GM23338 (cell line): ENCODE measurements around the gene ANKFY1. TPM values are rescaled to one million over a fixed set of nuclear protein-coding genes. Genes with fewer than 3 reads are reported as not detected.

Source experiments
- ATAC-seq: fragments of 200-7000 bp; cut with Tn5 transposase; 3 replicates; pipeline ENCODE4 v1.9.1; 2020
- DNase-seq: peaks from one replicate; pipeline ENCODE4 v3.0.0-alpha.2; 2015; ENCODE audit warnings: low spot score
- H2AFZ ChIP-seq: fragments of 200-600 bp; sonication (generic); 2 replicates; pipeline ENCODE4 v1.8.0; 2016; ENCODE audit warnings: antibody characterized with exemption, mild to moderate bottlenecking, moderate library complexity
- H3F3A ChIP-seq: fragments of 200-600 bp; sonication (generic); replicated peaks from 2 replicates; pipeline ENCODE4 v1.8.0; 2017; ENCODE audit warnings: antibody characterized with exemption, mixed run types, low read depth
- H3K27ac ChIP-seq: fragments of 200-600 bp; sonication (generic); 2 replicates; pipeline ENCODE4 v1.6.1; 2016; ENCODE audit warnings: low read depth
- H3K27me3 ChIP-seq: fragments of 200-600 bp; sonication (generic); 2 replicates; pipeline ENCODE4 v1.8.0; 2016; ENCODE audit warnings: mild to moderate bottlenecking, mixed run types, moderate library complexity; ENCODE audit not compliant: insufficient read depth
- H3K36me3 ChIP-seq: fragments of 200-600 bp; sonication (generic); 2 replicates; pipeline ENCODE4 v1.8.0; 2016; ENCODE audit warnings: mild to moderate bottlenecking; ENCODE audit not compliant: insufficient read depth
- H3K4me1 ChIP-seq: fragments of 200-600 bp; sonication (generic); 2 replicates; pipeline ENCODE4 v1.8.0; 2016; ENCODE audit warnings: mild to moderate bottlenecking, moderate library complexity; ENCODE audit not compliant: insufficient read depth
- H3K4me2 ChIP-seq: fragments of 200-600 bp; sonication (generic); 2 replicates; pipeline ENCODE4 v1.7.1; 2017; ENCODE audit warnings: mixed run types
- H3K4me3 ChIP-seq: fragments of 200-600 bp; sonication (generic); 2 replicates; pipeline ENCODE4 v1.6.1; 2016; ENCODE audit warnings: mixed run types
- H3K79me2 ChIP-seq: fragments of 200-600 bp; sonication (generic); replicated peaks from 2 replicates; pipeline ENCODE4 v1.8.0; 2017; ENCODE audit warnings: mild to moderate bottlenecking; ENCODE audit not compliant: insufficient read depth
- H3K9me2 ChIP-seq: fragments of 200-600 bp; sonication (generic); 2 replicates; pipeline ENCODE4 v1.8.0; 2017; ENCODE audit not compliant: insufficient read depth
- H4K20me1 ChIP-seq: fragments of 200-600 bp; sonication (generic); replicated peaks from 2 replicates; pipeline ENCODE4 v1.8.0; 2017; ENCODE audit warnings: mild to moderate bottlenecking; ENCODE audit not compliant: insufficient read depth
- H3K27ac Mint-ChIP-seq: 2 replicates; pipeline ENCODE4 v1.8.0; 2020; ENCODE audit warnings: inconsistent platforms, mild to moderate bottlenecking, moderate library complexity, mixed read lengths
- H3K27me3 Mint-ChIP-seq: 3 replicates; pipeline ENCODE4 v1.8.0; 2022; ENCODE audit warnings: low read depth, mild to moderate bottlenecking, moderate library complexity, mixed read lengths, inconsistent platforms; ENCODE audit not compliant: insufficient read depth, poor library complexity
- H3K36me3 Mint-ChIP-seq: 3 replicates; pipeline ENCODE4 v1.8.0; 2021; ENCODE audit warnings: low read depth, mild to moderate bottlenecking, inconsistent platforms, moderate library complexity, mixed read lengths
- H3K4me1 Mint-ChIP-seq: 3 replicates; pipeline ENCODE4 v1.8.0; 2020; ENCODE audit warnings: mild to moderate bottlenecking, inconsistent platforms, mixed read lengths
- H3K4me3 Mint-ChIP-seq: 3 replicates; pipeline ENCODE4 v1.8.0; 2021; ENCODE audit warnings: moderate library complexity, mild to moderate bottlenecking, inconsistent platforms, mixed read lengths
- H3K9me3 Mint-ChIP-seq: 3 replicates; pipeline ENCODE4 v1.8.0; 2020; ENCODE audit warnings: moderate library complexity, mild to moderate bottlenecking, inconsistent platforms, mixed read lengths
- CTCF ChIP-seq, 2 experiments: fragments of 200-600 bp in 1 of 2; sonication (generic) in 1 of 2; conservative IDR thresholded peaks; 2 replicates each; pipeline versions ENCODE4 v1.5.1 to v1.6.1; 2016 to 2017; ENCODE audit warnings: antibody characterized with exemption in 2 of 2, low read depth in 2 of 2, mild to moderate bottlenecking in 2 of 2, moderate library complexity in 1 of 2
- ETS1 ChIP-seq: IDR thresholded peaks from 2 replicates; pipeline ENCODE4 v1.6.1; 2016; ENCODE audit warnings: antibody characterized with exemption
- EZH2 ChIP-seq: fragments of 200-600 bp; sonication (generic); IDR thresholded peaks from one replicate; pipeline ENCODE4 v1.8.0; 2017; ENCODE audit warnings: antibody characterized with exemption, mild to moderate bottlenecking, low read depth; ENCODE audit not compliant: unreplicated experiment
- EZH2phosphoT487 ChIP-seq: fragments of 200-600 bp; sonication (generic); IDR thresholded peaks from one replicate; pipeline ENCODE4 v1.8.1; 2018; ENCODE audit warnings: antibody characterized with exemption; ENCODE audit not compliant: unreplicated experiment
- JUNB ChIP-seq: IDR thresholded peaks from one replicate; pipeline ENCODE4 v1.6.1; 2016; ENCODE audit warnings: antibody characterized with exemption; ENCODE audit not compliant: unreplicated experiment
- POLR2AphosphoS5 ChIP-seq: IDR thresholded peaks from 2 replicates; pipeline ENCODE4 v1.6.1; 2016; ENCODE audit warnings: antibody characterized with exemption, low read depth
- ZNF331 ChIP-seq: fragments of 250-450 bp; sonication (Bioruptor Pico); IDR thresholded peaks from 2 replicates; pipeline ENCODE4 v1.5.0; 2020; ENCODE audit warnings: low read depth, mild to moderate bottlenecking, moderate library complexity
- ZNF462 ChIP-seq: fragments of 250-450 bp; sonication (Bioruptor Pico); IDR thresholded peaks from 2 replicates; pipeline ENCODE4 v1.5.0; 2020; ENCODE audit warnings: mild to moderate bottlenecking, moderate library complexity
- polyA plus RNA-seq: library from polyadenylated mRNA; unstranded; fragments of >200 nt; fragmentation: Nextera tagmentation; extraction: Ambion mirVana; gene quantifications from 2 replicates; pipeline ENCODE4 v1.2.1, GENCODE V29; 2016
- total RNA-seq: library from RNA; depleted of rRNA; stranded (reverse); fragments of >200 nt; shearing (Covaris generic); gene quantifications from 2 replicates; pipeline ENCODE4 v1.2.3, GENCODE V29; 2014

Gene ANKFY1
- total and polyA plus RNA-seq, 2 experiments from 2014 or later = 12.9 to 44.4 TPM

GRCh38 chr17:4180791-4181190 is 83.0 kb downstream of the ANKFY1 start (continued):
- TF ChIP-seq EZH2 = no peak
- no peak for TF ChIP-seq EZH2phosphoT487
- TF ChIP-seq CTCF (conservative IDR thresholded peaks at IDR 0.05; ENCODE audit: low read depth in 2 of 2) = no peak
- no peak for TF ChIP-seq JUNB

GRCh38 chr17:4179071-4179470 is 84.7 kb downstream of the ANKFY1 start:
- Histone ChIP-seq H3K4me1 (no peaks in the 10 kb centered on the region), H3K4me3 (no peak overlapping the region), H3K27ac (no peak overlapping the region), H3K79me2 (no peaks in the 10 kb centered on the region), H3K4me2 (no peak overlapping the region), H2AFZ (no peak overlapping the region), H4K20me1 (no peaks in the 10 kb centered on the region; the same call in 1 of the 2 replicates), H3K36me3 (peaks cover 57% of the 10 kb centered on the region), H3K27me3 (no peaks in the 10 kb centered on the region), H3K9me2 (no peaks in the 10 kb centered on the region), H3F3A (0 out of 2 replicates have a peak, but pooled peaks cover 4% of the 10 kb centered on the region)
- ATAC-seq = no peak
- Mint-ChIP-seq H3K9me3 (no peaks in the 10 kb centered on the region), H3K36me3 (peaks cover 88% of the 10 kb centered on the region), H3K27ac (no peak overlapping the region), H3K4me3 (no peak overlapping the region), H3K4me1 (no peaks in the 10 kb centered on the region), H3K27me3 (no peaks in the 10 kb centered on the region)
- DNase-seq = no peak
- TF ChIP-seq ZNF462 (no peak), POLR2AphosphoS5 (no peak), ZNF331 (CRISPR knock-in tag) (no peak), ETS1 (no peak)
